Neural progenitor cell (in vitro differentiated cells): ENCODE measurements around the gene KRT33A. TPM values are rescaled to one million over a fixed set of nuclear protein-coding genes. Genes with fewer than 3 reads are reported as not detected.

Source experiments
- DNase-seq: peaks from one replicate; pipeline ENCODE4 v3.0.0-alpha.2; 2016; ENCODE audit warnings: low spot score
- H2AFZ ChIP-seq: fragments of 200-600 bp; sonication (generic); replicated peaks from 2 replicates; pipeline ENCODE4 v1.6.1; 2016; ENCODE audit warnings: antibody characterized with exemption
- H3F3A ChIP-seq: fragments of 200-600 bp; sonication (generic); 2 replicates; pipeline ENCODE4 v1.6.1; 2016; ENCODE audit warnings: antibody characterized with exemption, low read depth
- H3K27ac ChIP-seq: fragments of 200-600 bp; sonication (generic); 2 replicates; pipeline ENCODE4 v1.5.1; 2016; ENCODE audit warnings: mild to moderate bottlenecking
- H3K27me3 ChIP-seq: fragments of 200-600 bp; sonication (generic); 2 replicates; pipeline ENCODE4 v1.6.1; 2016; ENCODE audit warnings: mild to moderate bottlenecking, moderate library complexity
- H3K36me3 ChIP-seq: fragments of 200-600 bp; sonication (generic); 2 replicates; pipeline ENCODE4 v1.5.1; 2016
- H3K4me1 ChIP-seq: fragments of 200-600 bp; sonication (generic); 2 replicates; pipeline ENCODE4 v1.6.1; 2016; ENCODE audit warnings: mixed run types
- H3K4me2 ChIP-seq: fragments of 200-600 bp; sonication (generic); 2 replicates; pipeline ENCODE4 v1.6.1; 2016
- H3K4me3 ChIP-seq: fragments of 200-600 bp; sonication (generic); 2 replicates; pipeline ENCODE4 v1.5.1; 2016
- H3K79me2 ChIP-seq: fragments of 200-600 bp; sonication (generic); 2 replicates; pipeline ENCODE4 v1.6.1; 2016; ENCODE audit warnings: low read depth
- H3K9ac ChIP-seq: fragments of 200-600 bp; sonication (generic); 2 replicates; pipeline ENCODE4 v1.6.1; 2016
- H3K9me3 ChIP-seq: fragments of 200-600 bp; sonication (generic); 2 replicates; pipeline ENCODE4 v1.5.1; 2016; ENCODE audit warnings: low read depth
- H4K20me1 ChIP-seq: fragments of 200-600 bp; sonication (generic); 2 replicates; pipeline ENCODE4 v1.6.1; 2016; ENCODE audit warnings: low read depth
- H3K27ac Mint-ChIP-seq: 3 replicates; pipeline ENCODE4 v1.8.0; 2021; ENCODE audit warnings: mixed read lengths
- H3K27me3 Mint-ChIP-seq: 2 replicates; pipeline ENCODE4 v1.8.0; 2022; ENCODE audit warnings: low read depth, mild to moderate bottlenecking, inconsistent platforms, moderate library complexity, mixed read lengths; ENCODE audit not compliant: insufficient read depth
- H3K36me3 Mint-ChIP-seq: 3 replicates; pipeline ENCODE4 v1.8.0; 2021; ENCODE audit warnings: mixed read lengths
- H3K4me1 Mint-ChIP-seq: 3 replicates; pipeline ENCODE4 v1.8.0; 2021; ENCODE audit warnings: mixed read lengths
- H3K4me3 Mint-ChIP-seq: 3 replicates; pipeline ENCODE4 v1.8.0; 2021; ENCODE audit warnings: mild to moderate bottlenecking, moderate library complexity, mixed read lengths
- H3K9me3 Mint-ChIP-seq: 3 replicates; pipeline ENCODE4 v1.8.0; 2020; ENCODE audit warnings: mixed read lengths
- EZH2 ChIP-seq: fragments of 200-600 bp; sonication (generic); IDR thresholded peaks from 2 replicates; pipeline ENCODE4 v1.6.1; 2017; ENCODE audit warnings: antibody characterized with exemption, mild to moderate bottlenecking, moderate library complexity
- EZH2phosphoT487 ChIP-seq: fragments of 200-600 bp; sonication (generic); IDR thresholded peaks from 2 replicates; pipeline ENCODE4 v1.6.1; 2017; ENCODE audit warnings: antibody characterized with exemption
- total RNA-seq: library from RNA; depleted of rRNA; stranded (reverse); fragments of >200 nt; gene quantifications from 2 replicates; pipeline ENCODE4 v1.2.3, GENCODE V29; 2015; ENCODE audit warnings: low replicate concordance
- TF ChIP-seq, protein P1 (sequence below): fragments of 200-600 bp; sonication (generic); IDR thresholded peaks from 2 replicates; pipeline ENCODE4 v1.5.1; 2017; ENCODE audit warnings: antibody characterized with exemption, mild to moderate bottlenecking

KRT33A gene
- total RNA-seq, 1 donor from 2014 or later: not detected

DNA sequence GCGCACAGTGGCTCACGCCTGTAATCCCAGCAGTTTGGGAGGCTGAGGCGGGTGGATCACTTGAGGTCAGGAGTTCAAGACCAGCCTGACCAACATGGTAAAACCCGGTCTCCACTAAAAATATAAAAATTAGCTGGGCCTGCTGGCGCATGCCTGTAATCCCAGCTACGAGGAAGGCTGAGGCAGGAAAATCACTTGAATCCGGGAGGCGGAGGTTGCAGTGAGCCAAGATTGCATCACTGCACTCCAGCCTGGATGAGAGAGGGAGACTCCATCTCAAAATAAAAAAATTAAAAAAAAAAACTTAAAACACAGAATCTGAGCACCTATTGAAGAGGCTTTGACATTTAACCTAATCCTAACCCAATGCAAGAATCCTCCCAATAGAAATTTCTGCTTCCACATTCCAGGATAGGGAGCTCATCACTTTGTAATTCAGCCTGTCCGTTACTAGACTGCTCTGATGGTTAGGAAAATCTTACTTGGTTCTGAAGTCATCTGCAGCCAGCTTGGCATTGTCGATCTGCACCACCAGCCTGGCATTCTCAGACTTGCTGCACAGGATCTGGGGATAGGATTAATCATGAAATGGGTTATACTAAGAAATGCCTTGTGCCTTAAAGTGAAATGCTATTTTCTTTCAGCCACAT, 16.9 kb upstream of the KRT33A start:
- Mint-ChIP-seq H3K27me3 (peaks cover 2% of the 10 kb centered on the region), H3K36me3 (no peaks in the 10 kb centered on the region), H3K4me1 (no peaks in the 10 kb centered on the region), H3K9me3 (no peaks in the 10 kb centered on the region), H3K27ac (no peak overlapping the region), H3K4me3 (no peak overlapping the region)
- H4K20me1 ChIP-seq: no peaks in the 10 kb centered on the region
- no peaks in the 10 kb centered on the region for H3K79me2 ChIP-seq
- no peaks in the 10 kb centered on the region for H3K27me3 ChIP-seq
- H3K4me2 ChIP-seq: no peak overlapping the region
- H2AFZ ChIP-seq: no peak overlapping the region
- TF ChIP-seq EZH2: no peak
- no peak for TF ChIP-seq EZH2phosphoT487
- TF ChIP-seq, protein P1, sequence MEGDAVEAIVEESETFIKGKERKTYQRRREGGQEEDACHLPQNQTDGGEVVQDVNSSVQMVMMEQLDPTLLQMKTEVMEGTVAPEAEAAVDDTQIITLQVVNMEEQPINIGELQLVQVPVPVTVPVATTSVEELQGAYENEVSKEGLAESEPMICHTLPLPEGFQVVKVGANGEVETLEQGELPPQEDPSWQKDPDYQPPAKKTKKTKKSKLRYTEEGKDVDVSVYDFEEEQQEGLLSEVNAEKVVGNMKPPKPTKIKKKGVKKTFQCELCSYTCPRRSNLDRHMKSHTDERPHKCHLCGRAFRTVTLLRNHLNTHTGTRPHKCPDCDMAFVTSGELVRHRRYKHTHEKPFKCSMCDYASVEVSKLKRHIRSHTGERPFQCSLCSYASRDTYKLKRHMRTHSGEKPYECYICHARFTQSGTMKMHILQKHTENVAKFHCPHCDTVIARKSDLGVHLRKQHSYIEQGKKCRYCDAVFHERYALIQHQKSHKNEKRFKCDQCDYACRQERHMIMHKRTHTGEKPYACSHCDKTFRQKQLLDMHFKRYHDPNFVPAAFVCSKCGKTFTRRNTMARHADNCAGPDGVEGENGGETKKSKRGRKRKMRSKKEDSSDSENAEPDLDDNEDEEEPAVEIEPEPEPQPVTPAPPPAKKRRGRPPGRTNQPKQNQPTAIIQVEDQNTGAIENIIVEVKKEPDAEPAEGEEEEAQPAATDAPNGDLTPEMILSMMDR: no peak
- H3F3A ChIP-seq: no peaks in the 10 kb centered on the region
- H3K4me1 ChIP-seq: no peaks in the 10 kb centered on the region
- no peak overlapping the region for H3K27ac ChIP-seq
- DNase-seq: no peak
- no peaks in the 10 kb centered on the region for H3K9me3 ChIP-seq
- H3K9ac ChIP-seq: no peak overlapping the region
- no peak overlapping the region for H3K4me3 ChIP-seq
- H3K36me3 ChIP-seq: no peaks in the 10 kb centered on the region

DNA sequence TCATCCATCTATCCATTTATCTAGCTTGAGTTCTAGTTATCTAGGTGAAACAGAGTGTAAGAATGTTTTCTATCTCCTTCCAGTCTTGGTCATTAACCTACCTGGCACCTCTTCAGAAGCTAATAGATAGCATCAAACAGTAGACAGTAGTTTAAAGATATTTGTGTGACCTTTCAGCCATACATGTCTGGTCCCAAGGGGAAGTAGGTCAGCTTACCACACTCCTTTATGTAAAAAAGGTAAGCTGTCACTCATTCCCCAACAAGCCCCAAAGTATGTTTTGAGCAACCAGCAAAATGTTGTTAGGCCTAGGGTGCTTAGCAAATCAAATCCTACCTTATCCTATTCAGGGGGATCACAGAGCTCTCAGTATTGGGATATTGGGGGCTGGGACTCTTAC, 15.4 kb upstream of the KRT33A start:
- Histone ChIP-seq H3K4me2 (no peak overlapping the region), H4K20me1 (no peaks in the 10 kb centered on the region), H3K9me3 (no peaks in the 10 kb centered on the region), H3K9ac (no peak overlapping the region), H3F3A (no peaks in the 10 kb centered on the region), H3K79me2 (no peaks in the 10 kb centered on the region), H3K4me3 (no peak overlapping the region), H3K27ac (no peak overlapping the region), H3K27me3 (no peaks in the 10 kb centered on the region), H3K4me1 (no peaks in the 10 kb centered on the region), H3K36me3 (no peaks in the 10 kb centered on the region), H2AFZ (no peak overlapping the region)
- Mint-ChIP-seq H3K4me1 (no peaks in the 10 kb centered on the region), H3K36me3 (no peaks in the 10 kb centered on the region), H3K4me3 (no peak overlapping the region), H3K9me3 (no peaks in the 10 kb centered on the region), H3K27me3 (peaks cover 2% of the 10 kb centered on the region), H3K27ac (no peak overlapping the region)
- no peak for DNase-seq
- TF ChIP-seq, protein P1: no peak
- no peak for TF ChIP-seq EZH2
- TF ChIP-seq EZH2phosphoT487: no peak

DNA sequence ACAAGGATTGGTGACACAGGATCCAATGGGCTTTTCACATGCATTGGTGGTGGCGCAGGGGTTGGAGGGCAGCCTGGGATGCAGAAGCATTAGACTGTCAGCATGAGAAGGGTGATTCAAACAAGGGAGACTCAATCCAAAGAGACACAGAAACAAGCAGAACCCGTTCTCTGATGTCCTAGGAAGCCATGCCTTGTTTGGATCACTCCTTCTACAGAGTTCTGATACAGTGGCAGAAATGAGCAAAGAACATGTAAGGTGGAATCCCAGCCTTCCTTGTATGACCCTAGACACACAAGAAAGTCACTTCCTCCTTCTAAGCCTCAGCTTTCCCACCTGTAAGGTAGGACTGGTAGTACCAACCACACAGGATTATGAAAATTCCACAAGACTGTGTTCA, 13.3 kb upstream of the KRT33A start:
- no peak overlapping the region for H3K4me2 ChIP-seq
- H3K27ac ChIP-seq: no peak overlapping the region
- H3K9me3 ChIP-seq: no peaks in the 10 kb centered on the region
- H3K9me3 Mint-ChIP-seq: no peaks in the 10 kb centered on the region
- H3K36me3 ChIP-seq: no peaks in the 10 kb centered on the region
- no peak overlapping the region for H3K4me3 ChIP-seq
- H4K20me1 ChIP-seq: no peaks in the 10 kb centered on the region
- no peak overlapping the region for H3K27ac Mint-ChIP-seq
- no peak overlapping the region for H3K9ac ChIP-seq
- H3K27me3 Mint-ChIP-seq: no peaks in the 10 kb centered on the region
- no peak for DNase-seq
- no peak overlapping the region for H3K4me3 Mint-ChIP-seq
- no peaks in the 10 kb centered on the region for H3K27me3 ChIP-seq
- H3K79me2 ChIP-seq: no peaks in the 10 kb centered on the region
- H3K4me1 Mint-ChIP-seq: no peaks in the 10 kb centered on the region
- H3K4me1 ChIP-seq: no peaks in the 10 kb centered on the region
- TF ChIP-seq, protein P1: no peak
- no peak for TF ChIP-seq EZH2phosphoT487
- H3K36me3 Mint-ChIP-seq: no peaks in the 10 kb centered on the region
- no peaks in the 10 kb centered on the region for H3F3A ChIP-seq
- H2AFZ ChIP-seq: no peak overlapping the region
